IMR-90 (cell line): ENCODE data around the gene YPEL1. TPM values are rescaled to one million over a fixed set of nuclear protein-coding genes. Genes with fewer than 3 reads are reported as not detected.
A peak's percentile ranks its signal among the peaks of the same experiment; 100 is the strongest.

Experiments
- ATAC-seq: fragments of 200-7000 bp; cut with Tn5 transposase; 2 replicates; pipeline ENCODE4 v1.9.1; 2020; ENCODE audit warnings: low read depth, mild to moderate bottlenecking, moderate library complexity
- BruUV-seq: library from RNA; stranded (reverse); fragments of 400-500 nt; replicated peaks from 2 replicates; lab custom pipeline; 2021; lab: Mats Ljungman, UMichigan
- CTCF ChIA-PET: fragments of 300-600 bp; formaldehyde crosslinking; extraction: SDS; loops from one replicate; lab custom pipeline; 2021; ENCODE audit warnings: antibody characterized with exemption; lab: Yijun Ruan, JAX
- POLR2A ChIA-PET: fragments of 300-600 bp; sonication (Branson Sonifier 250); formaldehyde crosslinking; loops from one replicate; lab custom pipeline; 2022; ENCODE audit warnings: antibody characterized with exemption; ENCODE audit not compliant: unreplicated experiment; lab: Charles Lee
- DNase-seq: peaks from one replicate; pipeline ENCODE4 v3.0.0; 2013
- H2AFZ ChIP-seq: replicated peaks from 2 replicates; pipeline ENCODE3; 2013; ENCODE audit warnings: low read length, mild to moderate bottlenecking; ENCODE audit not compliant: poor library complexity
- H2AK5ac ChIP-seq: 2 replicates; pipeline ENCODE4 v1.6.1; 2013; ENCODE audit warnings: low read depth, low read length, inconsistent platforms
- H2AK9ac ChIP-seq: replicated peaks from 2 replicates; pipeline ENCODE3; 2013; ENCODE audit warnings: mild to moderate bottlenecking, low read depth, low read length, moderate library complexity; ENCODE audit not compliant: poor library complexity
- H2BK120ac ChIP-seq: 2 replicates; pipeline ENCODE4 v1.6.1; 2013; ENCODE audit warnings: low read depth, low read length, inconsistent platforms
- H2BK15ac ChIP-seq: 3 replicates; pipeline ENCODE4 v1.6.1; 2013; ENCODE audit warnings: low read depth, low read length, inconsistent platforms
- H2BK20ac ChIP-seq: 2 replicates; pipeline ENCODE4 v1.6.1; 2013; ENCODE audit warnings: low read depth, mild to moderate bottlenecking, inconsistent platforms, low read length, moderate library complexity
- H2BK5ac ChIP-seq: 2 replicates; pipeline ENCODE4 v1.6.1; 2013; ENCODE audit warnings: mild to moderate bottlenecking, low read depth, low read length, inconsistent platforms; ENCODE audit not compliant: poor library complexity, severe bottlenecking
- H3K14ac ChIP-seq: replicated peaks from 2 replicates; pipeline ENCODE4 v1.6.1; 2013; ENCODE audit warnings: low read depth, low read length, inconsistent platforms
- H3K18ac ChIP-seq: 2 replicates; pipeline ENCODE4 v1.6.1; 2013; ENCODE audit warnings: low read depth, low read length, control low read depth
- H3K23ac ChIP-seq: 2 replicates; pipeline ENCODE4 v1.6.1; 2013; ENCODE audit warnings: low read depth, low read length, inconsistent platforms
- H3K27ac ChIP-seq: 2 replicates; pipeline ENCODE4 v1.5.1; 2013; ENCODE audit warnings: mild to moderate bottlenecking, control low read depth, low read length; ENCODE audit not compliant: insufficient read depth
- H3K27me3 ChIP-seq: 2 replicates; pipeline ENCODE4 v1.6.1; 2013; ENCODE audit warnings: low read length; ENCODE audit not compliant: control insufficient read depth, insufficient read depth
- H3K36me3 ChIP-seq: 2 replicates; pipeline ENCODE4 v1.6.1; 2013; ENCODE audit warnings: low read length, mixed read lengths; ENCODE audit not compliant: control insufficient read depth, insufficient read depth
- H3K4ac ChIP-seq: 2 replicates; pipeline ENCODE4 v1.6.1; 2013; ENCODE audit warnings: low read depth, low read length, inconsistent platforms
- H3K4me1 ChIP-seq: 2 replicates; pipeline ENCODE4 v1.6.1; 2013; ENCODE audit warnings: low read length, mixed read lengths; ENCODE audit not compliant: control insufficient read depth, insufficient read depth
- H3K4me2 ChIP-seq: 2 replicates; pipeline ENCODE4 v1.6.1; 2013; ENCODE audit warnings: low read depth, mild to moderate bottlenecking, control low read depth, low read length, moderate library complexity
- H3K4me3 ChIP-seq: 2 replicates; pipeline ENCODE4 v1.5.1; 2013; ENCODE audit warnings: low read depth, mild to moderate bottlenecking, control low read depth, low read length, moderate library complexity; ENCODE audit not compliant: insufficient read depth
- H3K56ac ChIP-seq: 2 replicates; pipeline ENCODE4 v1.6.1; 2013; ENCODE audit warnings: low read length, inconsistent platforms; ENCODE audit not compliant: insufficient read depth; ENCODE audit errors: extremely low read depth
- H3K79me1 ChIP-seq, 2 experiments: 2 replicates each; pipeline ENCODE4 v1.6.1; 2013; ENCODE audit warnings: low read length in 2 of 2, inconsistent platforms in 1 of 2, low read depth in 1 of 2
- H3K9ac ChIP-seq: 2 replicates; pipeline ENCODE4 v1.6.1; 2013; ENCODE audit warnings: low read depth, low read length, control low read depth
- H3K9me1 ChIP-seq: 2 replicates; pipeline ENCODE4 v1.6.1; 2013; ENCODE audit warnings: low read length, inconsistent platforms; ENCODE audit not compliant: insufficient read depth
- H3K9me3 ChIP-seq: 2 replicates; pipeline ENCODE4 v1.6.1; 2013; ENCODE audit warnings: low read length; ENCODE audit not compliant: control insufficient read depth, insufficient read depth
- H4K20me1 ChIP-seq: 2 replicates; pipeline ENCODE4 v1.6.1; 2013; ENCODE audit warnings: low read length, inconsistent platforms; ENCODE audit not compliant: insufficient read depth
- H4K5ac ChIP-seq: 2 replicates; pipeline ENCODE4 v1.6.1; 2013; ENCODE audit warnings: mild to moderate bottlenecking, low read depth, low read length, control low read depth
- H4K8ac ChIP-seq, 2 experiments: 2 replicates each; pipeline ENCODE4 v1.6.1; 2013; ENCODE audit warnings: low read depth in 2 of 2, low read length in 2 of 2, control low read depth in 1 of 2, inconsistent platforms in 1 of 2
- H4K91ac ChIP-seq: 2 replicates; pipeline ENCODE4 v1.6.1; 2013; ENCODE audit warnings: low read depth, low read length, inconsistent platforms; ENCODE audit not compliant: insufficient read depth
- BHLHE40 ChIP-seq: fragments of 150-350 bp; IDR thresholded peaks from 2 replicates; pipeline ENCODE4 v1.6.1; 2016; ENCODE audit warnings: mild to moderate bottlenecking, low read depth, low read length
- CHD1 ChIP-seq: IDR thresholded peaks from 2 replicates; pipeline ENCODE4 v1.6.1; 2012; ENCODE audit warnings: low read depth, low read length, improper control_type of control experiment
- ELK1 ChIP-seq: fragments of 150-350 bp; IDR thresholded peaks from 2 replicates; pipeline ENCODE4 v1.6.1; 2016; ENCODE audit warnings: low read depth, mild to moderate bottlenecking, low read length, moderate library complexity, borderline replicate concordance
- MAFK ChIP-seq: IDR thresholded peaks from 2 replicates; pipeline ENCODE4 v1.6.1; 2012; ENCODE audit warnings: low read depth, low read length, improper control_type of control experiment
- MAZ ChIP-seq: IDR thresholded peaks from 2 replicates; pipeline ENCODE4 v1.6.1; 2012; ENCODE audit warnings: low read depth, mild to moderate bottlenecking, low read length, improper control_type of control experiment, moderate library complexity, borderline replicate concordance
- NFE2L2 ChIP-seq: fragments of 150-350 bp; IDR thresholded peaks from 2 replicates; pipeline ENCODE4 v1.6.1; 2016; ENCODE audit warnings: low read depth, mild to moderate bottlenecking, low read length
- POLR2A ChIP-seq: IDR thresholded peaks from 2 replicates; pipeline ENCODE4 v1.6.1; 2012; ENCODE audit warnings: mild to moderate bottlenecking, low read depth, low read length
- RCOR1 ChIP-seq: IDR thresholded peaks from 2 replicates; pipeline ENCODE4 v1.6.1; 2012; ENCODE audit warnings: mild to moderate bottlenecking, low read length, improper control_type of control experiment; ENCODE audit not compliant: insufficient replicate concordance
- SMC3 ChIP-seq: fragments of 150-350 bp; IDR thresholded peaks from 2 replicates; pipeline ENCODE4 v1.6.1; 2016; ENCODE audit warnings: low read depth, mild to moderate bottlenecking, antibody characterized with exemption, low read length, moderate library complexity
- USF2 ChIP-seq: fragments of 150-350 bp; IDR thresholded peaks from 2 replicates; pipeline ENCODE4 v1.6.1; 2017; ENCODE audit warnings: mild to moderate bottlenecking, antibody characterized with exemption, low read length, low read depth
- WGBS, 2 experiments: methylation state at CpG; one replicate each; pipeline versions ENCODE4 v1.1.5 to v1.1.7; 2013; ENCODE audit warnings: missing lambda C conversion rate in 2 of 2; ENCODE audit not compliant: insufficient read length in 1 of 2; ENCODE audit errors: extremely low coverage in 2 of 2; 5-methylcytosine and 5-hydroxymethylcytosine counted together
- dilution Hi-C: fragments of 300-500 bp; cut with HindIII; formaldehyde crosslinking; loops from one replicate; pipeline ENCODE4 v1.14.3; 2018; ENCODE audit warnings: low sequenced_read_pairs; ENCODE audit not compliant: unreplicated experiment
- in situ Hi-C: fragments of 300-500 bp; cut with MboI; formaldehyde crosslinking; loops from 3 replicates; pipeline ENCODE4 v1.14.3; 2019; ENCODE audit warnings: low sequenced_read_pairs, inconsistent platforms, mixed read lengths
- intact Hi-C: fragments of 100-400 bp; cut with micrococcal nuclease; formaldehyde crosslinking; loops from 2 replicates; pipeline ENCODE4 v1.10.0; 2022
- polyA plus RNA-seq, 3 experiments: library from polyadenylated mRNA; depleted of rRNA; stranded (reverse); fragments of >200 nt; gene quantifications; 2 replicates each; pipeline ENCODE4 v1.2.3, GENCODE V29; 2012; ENCODE audit warnings: low replicate concordance in 1 of 3
- total RNA-seq: library from RNA; depleted of rRNA; stranded (reverse); fragments of >200 nt; gene quantifications from 2 replicates; pipeline ENCODE4 v1.2.3, GENCODE V29; 2012

YPEL1 gene
- total and polyA plus RNA-seq, 2 of the 4 experiments (the other 2 are of a cell fraction) = 0.72 to 1.3 TPM

- Histone ChIP-seq H2BK5ac (peak overlapping the region; percentile 31), H2BK20ac (no peak overlapping the region), H4K91ac (no peak overlapping the region), H2AK5ac (no peak overlapping the region), H4K5ac (no peak overlapping the region), H3K9me3 (no peaks in the 10 kb centered on the region), H3K9ac (no peak overlapping the region; the same call in 1 of the 2 replicates), H3K18ac (no peak overlapping the region), H3K23ac (no peak overlapping the region), H2BK15ac (no peak overlapping the region), H2AK9ac (peak overlapping the region; percentile 85), H3K27me3 (0 out of 2 replicates have a peak, but pooled peaks cover 2% of the 10 kb centered on the region), H4K8ac (peak overlapping the region in 1 of 2 experiments; percentile 70; a peak in 2 of 4 replicates), H2AFZ (peak overlapping the region; percentile 99), H3K79me1 (no peaks in the 10 kb centered on the region), H3K36me3 (no peaks in the 10 kb centered on the region), H3K4ac (0 out of 2 replicates have a peak overlapping the region, but pooled peaks have one; percentile 25), H3K56ac (no peak overlapping the region), H3K4me2 (peak overlapping the region; percentile 74), H3K4me3 (peak overlapping the region; percentile 59), H3K14ac (0 out of 2 replicates have a peak overlapping the region, but pooled peaks have one; percentile 5), H3K9me1 (peaks cover 3% of the 10 kb centered on the region; the same call in 1 of the 2 replicates), H3K27ac (no peak overlapping the region), H2BK120ac (no peak overlapping the region), H3K4me1 (peaks cover 2% of the 10 kb centered on the region; the same call in 1 of the 2 replicates), H4K20me1 (no peaks in the 10 kb centered on the region; the same call in 1 of the 2 replicates)
- in situ Hi-C loops (no loop called here), intact Hi-C loops (no loop called here), dilution Hi-C loops (no loop called here)
- TF ChIP-seq NFE2L2 (no peak), CHD1 (no peak), POLR2A (no peak), ELK1 (no peak), SMC3 (no peak), BHLHE40 (no peak), MAFK (no peak), MAZ (no peak; the same call in 1 of the 2 replicates), USF2 (no peak), RCOR1 (no peak)
- CTCF ChIA-PET = interaction anchor here (0.7 kb wide), 1 partner anchor 39 kb away, joined by 3 read pairs; no protein-coding TSS in a partner anchor
- DNase-seq (no peak), ATAC-seq (peak; percentile 36)
- WGBS, 2 experiments = 2% methylated on average over 19 of the region's 65 CpGs; no CpG with 5 or more reads in 1 of the 2 experiments
- BruUV-seq = no TSS peak
- POLR2A ChIA-PET = no interaction called here
These were observed 569 bp upstream of the YPEL1 start for GRCh38 chr22:21736084-21736642.
